ENCODE measurements around the gene NFYA. TPM values are rescaled to one million over a fixed set of nuclear protein-coding genes. Genes with fewer than 3 reads are reported as not detected.

The NFYA gene
- total RNA-seq, 6 experiments from 2014 or later, result 6.4 to 11.7 (median 7.7) TPM

DNA sequence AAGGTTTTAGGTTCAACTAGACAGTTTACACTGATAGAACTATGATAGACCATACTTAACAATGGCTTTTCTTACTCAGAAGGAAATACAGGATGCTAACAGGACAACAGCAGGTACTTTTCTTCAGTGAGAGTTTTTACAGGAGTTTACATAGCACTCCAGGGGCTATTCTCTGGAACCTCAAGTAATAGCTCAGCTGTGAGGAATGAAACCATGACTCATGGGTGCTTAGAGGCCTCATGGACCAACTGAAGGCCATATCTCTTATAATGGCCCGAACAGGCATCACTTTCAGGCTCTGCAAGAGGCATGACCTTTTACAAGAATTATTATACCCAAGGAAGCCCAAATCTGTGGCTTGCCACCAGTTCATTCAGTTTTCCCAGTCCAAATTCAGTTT is 49.6 kb downstream of the NFYA start:
- TF ChIP-seq, protein P1, sequence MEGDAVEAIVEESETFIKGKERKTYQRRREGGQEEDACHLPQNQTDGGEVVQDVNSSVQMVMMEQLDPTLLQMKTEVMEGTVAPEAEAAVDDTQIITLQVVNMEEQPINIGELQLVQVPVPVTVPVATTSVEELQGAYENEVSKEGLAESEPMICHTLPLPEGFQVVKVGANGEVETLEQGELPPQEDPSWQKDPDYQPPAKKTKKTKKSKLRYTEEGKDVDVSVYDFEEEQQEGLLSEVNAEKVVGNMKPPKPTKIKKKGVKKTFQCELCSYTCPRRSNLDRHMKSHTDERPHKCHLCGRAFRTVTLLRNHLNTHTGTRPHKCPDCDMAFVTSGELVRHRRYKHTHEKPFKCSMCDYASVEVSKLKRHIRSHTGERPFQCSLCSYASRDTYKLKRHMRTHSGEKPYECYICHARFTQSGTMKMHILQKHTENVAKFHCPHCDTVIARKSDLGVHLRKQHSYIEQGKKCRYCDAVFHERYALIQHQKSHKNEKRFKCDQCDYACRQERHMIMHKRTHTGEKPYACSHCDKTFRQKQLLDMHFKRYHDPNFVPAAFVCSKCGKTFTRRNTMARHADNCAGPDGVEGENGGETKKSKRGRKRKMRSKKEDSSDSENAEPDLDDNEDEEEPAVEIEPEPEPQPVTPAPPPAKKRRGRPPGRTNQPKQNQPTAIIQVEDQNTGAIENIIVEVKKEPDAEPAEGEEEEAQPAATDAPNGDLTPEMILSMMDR (IDR thresholded peaks at IDR 0.05), result no peak
- TF ChIP-seq POLR2A (IDR thresholded peaks at IDR 0.05), result no peak
- ATAC-seq (no peak), DNase-seq (no peak)
- Histone ChIP-seq H3K27me3 (no peaks in the 10 kb centered on the region), H3K36me3 (peaks cover 0 to 7% (median 0%) of the 10 kb centered on the region in 4 donors), H3K9me3 (no peaks in the 10 kb centered on the region), H3K27ac (no peak overlapping the region), H3K4me1 (no peaks in the 10 kb centered on the region), H3K4me3 (no peak overlapping the region)
- intact Hi-C loops (cut with DNase I), result no loop called here
- 100% methylated on average over 1 of the region's 1 CpG for WGBS (ENCODE audit: insufficient coverage, low coverage, low lambda C conversion rate, missing lambda C conversion rate)

DNA sequence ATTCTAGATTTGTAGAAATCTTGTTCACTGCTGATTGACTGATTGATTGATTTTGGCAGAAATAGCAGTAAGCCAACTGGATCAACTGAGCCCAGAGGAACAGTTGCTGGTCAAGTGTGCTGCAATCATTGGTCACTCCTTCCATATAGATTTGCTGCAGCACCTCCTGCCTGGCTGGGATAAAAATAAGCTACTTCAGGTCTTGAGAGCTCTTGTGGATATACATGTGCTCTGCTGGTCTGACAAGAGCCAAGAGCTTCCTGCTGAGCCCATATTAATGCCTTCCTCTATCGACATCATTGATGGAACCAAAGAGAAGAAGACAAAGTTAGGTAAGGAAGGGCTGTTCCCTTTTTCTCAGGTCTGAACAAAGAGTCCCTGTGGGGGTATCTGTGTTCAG is 50.1 kb downstream of the NFYA start:
- no peak for ATAC-seq
- peaks cover 0 to 7% (median 0%) of the 10 kb centered on the region in 4 donors for H3K36me3 ChIP-seq
- no peak overlapping the region for H3K27ac ChIP-seq
- no peaks in the 10 kb centered on the region for H3K4me1 ChIP-seq
- intact Hi-C loops (cut with DNase I), result no loop called here
- no peaks in the 10 kb centered on the region for H3K9me3 ChIP-seq
- TF ChIP-seq, protein P1 (IDR thresholded peaks at IDR 0.05), result no peak
- no peak overlapping the region for H3K4me3 ChIP-seq
- H3K27me3 ChIP-seq, result no peaks in the 10 kb centered on the region
- DNase-seq, result no peak
- WGBS (ENCODE audit: insufficient coverage, low coverage, low lambda C conversion rate, missing lambda C conversion rate), result 80% methylated on average over 1 of the region's 1 CpG

DNA sequence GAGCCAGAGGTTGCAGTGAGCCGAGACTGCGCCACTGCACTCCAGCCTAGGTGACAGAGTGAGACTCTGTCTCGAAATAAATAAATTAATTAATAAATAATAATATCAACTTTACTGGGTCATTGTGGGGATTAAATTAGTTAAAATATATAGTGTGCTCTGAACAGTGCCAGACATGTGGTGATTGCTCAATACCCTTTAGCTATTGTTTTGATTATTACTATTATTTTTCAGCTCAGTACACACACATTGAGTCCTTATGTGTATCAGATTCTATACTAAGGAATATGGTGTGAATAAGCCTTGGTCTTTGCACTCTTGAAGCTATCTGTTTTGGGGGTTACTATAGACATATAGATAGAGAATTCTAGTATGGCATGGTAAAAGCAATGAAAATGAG is 52.5 kb downstream of the NFYA start:
- Histone ChIP-seq H3K36me3 (peaks cover 0 to 7% (median 0%) of the 10 kb centered on the region in 4 donors), H3K9me3 (no peaks in the 10 kb centered on the region), H3K4me3 (no peak overlapping the region), H3K4me1 (no peaks in the 10 kb centered on the region), H3K27ac (no peak overlapping the region), H3K27me3 (no peaks in the 10 kb centered on the region)
- TF ChIP-seq POLR2A (IDR thresholded peaks at IDR 0.05), result no peak
- TF ChIP-seq, protein P1 (IDR thresholded peaks at IDR 0.05), result no peak
- intact Hi-C loops (cut with DNase I), result no loop called here
- WGBS (ENCODE audit: insufficient coverage, low coverage, low lambda C conversion rate, missing lambda C conversion rate), result 96% methylated on average over 3 of the region's 3 CpGs
- ATAC-seq (no peak), DNase-seq (no peak)

DNA sequence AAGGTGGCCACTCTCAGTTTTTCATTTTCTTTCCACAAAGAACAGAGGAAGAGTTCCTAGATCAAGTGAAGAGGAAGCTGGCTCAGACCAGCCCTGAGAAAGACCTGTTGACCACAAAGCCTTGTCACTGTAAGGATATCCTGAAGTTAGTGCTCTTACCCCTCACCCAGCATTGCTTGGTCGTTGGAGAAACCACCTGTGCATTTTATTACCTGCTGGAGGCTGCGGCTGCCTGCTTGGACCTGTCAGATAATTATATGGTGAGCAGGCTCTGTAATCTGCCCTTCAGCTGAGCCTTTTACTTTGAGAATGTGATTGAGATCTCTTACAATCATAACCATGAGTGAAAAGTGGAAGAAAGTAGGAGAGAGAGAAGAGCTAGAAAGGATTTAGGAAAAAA is 59.5 kb downstream of the NFYA start:
- H3K4me3 ChIP-seq, result no peak overlapping the region
- H3K27ac ChIP-seq, result no peak overlapping the region
- WGBS (ENCODE audit: insufficient coverage, low coverage, low lambda C conversion rate, missing lambda C conversion rate), result 53% methylated on average over 2 of the region's 2 CpGs
- H3K9me3 ChIP-seq, result no peaks in the 10 kb centered on the region
- H3K27me3 ChIP-seq, result no peaks in the 10 kb centered on the region
- no peaks in the 10 kb centered on the region for H3K36me3 ChIP-seq
- ATAC-seq (no peak), DNase-seq (no peak)
- intact Hi-C loops (cut with DNase I), result no loop called here
- no peaks in the 10 kb centered on the region for H3K4me1 ChIP-seq
- TF ChIP-seq POLR2A (IDR thresholded peaks at IDR 0.05), result no peak
- TF ChIP-seq, protein P1 (IDR thresholded peaks at IDR 0.05), result no peak

Data from right lobe of liver (tissue), 6 donors.